Liver (tissue), 9 donors: ENCODE measurements around the gene CBX2. TPM values are rescaled to one million over a fixed set of nuclear protein-coding genes. Genes with fewer than 3 reads are reported as not detected.

ENCODE experiments used
- DNase-seq: peaks from one replicate; pipeline ENCODE4 v3.0.0-alpha.2; 2017; ENCODE audit warnings: low spot score
- H3K27ac ChIP-seq, 2 donors: one replicate each; pipeline ENCODE4 v1.7.0; 2013; ENCODE audit warnings: inconsistent platforms in 2 of 2, low read length in 2 of 2, control low read depth in 1 of 2, low read depth in 1 of 2, mild to moderate bottlenecking in 1 of 2
- H3K27me3 ChIP-seq, 4 donors: one replicate each; pipeline versions ENCODE4 v1.6.1 to v1.7.0; 2013; ENCODE audit warnings: low read length in 3 of 4, inconsistent platforms in 1 of 4, mild to moderate bottlenecking in 1 of 4, moderate library complexity in 1 of 4; ENCODE audit not compliant: control insufficient read depth in 4 of 4, insufficient read depth in 4 of 4
- H3K36me3 ChIP-seq, 4 donors: one replicate each; pipeline versions ENCODE4 v1.6.1 to v1.7.0; 2013; ENCODE audit warnings: low read length in 3 of 4, mild to moderate bottlenecking in 3 of 4, low read depth in 1 of 4, moderate library complexity in 1 of 4; ENCODE audit not compliant: control insufficient read depth in 4 of 4, insufficient read depth in 3 of 4
- H3K4me1 ChIP-seq, 4 donors: one replicate each; pipeline versions ENCODE4 v1.6.1 to v1.7.0; 2013; ENCODE audit warnings: low read length in 3 of 4, mild to moderate bottlenecking in 3 of 4, moderate library complexity in 1 of 4; ENCODE audit not compliant: control insufficient read depth in 4 of 4, insufficient read depth in 4 of 4
- H3K4me3 ChIP-seq, 3 donors: one replicate each; pipeline versions ENCODE4 v1.6.1 to v1.7.0; 2013; ENCODE audit warnings: low read length in 3 of 3, control low read depth in 1 of 3, low read depth in 1 of 3, mild to moderate bottlenecking in 1 of 3
- H3K9ac ChIP-seq, 2 donors: one replicate each; pipeline ENCODE4 v1.7.0; 2013; ENCODE audit warnings: low read length in 2 of 2, mild to moderate bottlenecking in 2 of 2, moderate library complexity in 2 of 2, control low read depth in 1 of 2, low read depth in 1 of 2
- H3K9me3 ChIP-seq, 4 donors: one replicate each; pipeline versions ENCODE4 v1.6.1 to v1.7.0; 2013; ENCODE audit warnings: low read length in 3 of 4; ENCODE audit not compliant: control insufficient read depth in 4 of 4
- EGR1 ChIP-seq, 2 donors: IDR thresholded peaks; 2 replicates each; pipeline ENCODE4 v1.6.1; 2016 to 2018; ENCODE audit warnings: antibody characterized with exemption in 2 of 2, low read depth in 2 of 2
- FOXA1 ChIP-seq: IDR thresholded peaks from 2 replicates; pipeline ENCODE4 v1.6.1; 2016; ENCODE audit warnings: antibody characterized with exemption
- FOXA2 ChIP-seq: IDR thresholded peaks from 2 replicates; pipeline ENCODE4 v1.6.1; 2016; ENCODE audit warnings: antibody characterized with exemption
- GABPA ChIP-seq, 2 donors: IDR thresholded peaks in 1 of 2; conservative IDR thresholded peaks in 1 of 2; 2 replicates each; pipeline ENCODE4 v1.6.1; 2016; ENCODE audit warnings: antibody characterized with exemption in 2 of 2, mild to moderate bottlenecking in 1 of 2, moderate library complexity in 1 of 2
- HNF4A ChIP-seq, 2 donors: conservative IDR thresholded peaks; 2 replicates each; pipeline ENCODE4 v1.6.1; 2016; ENCODE audit warnings: antibody characterized with exemption in 2 of 2, mild to moderate bottlenecking in 2 of 2
- HNF4G ChIP-seq: IDR thresholded peaks from 2 replicates; pipeline ENCODE4 v1.6.1; 2016; ENCODE audit warnings: antibody characterized with exemption
- JUND ChIP-seq, 2 donors: IDR thresholded peaks; 2 replicates each; pipeline ENCODE4 v1.6.1; 2016; ENCODE audit warnings: antibody characterized with exemption in 2 of 2
- MAX ChIP-seq: IDR thresholded peaks from 2 replicates; pipeline ENCODE4 v1.6.1; 2016; ENCODE audit warnings: antibody characterized with exemption
- NR2F2 ChIP-seq: IDR thresholded peaks from 2 replicates; pipeline ENCODE4 v1.6.1; 2016; ENCODE audit warnings: antibody characterized with exemption
- RAD21 ChIP-seq, 2 donors: IDR thresholded peaks; 2 replicates each; pipeline ENCODE4 v1.6.1; 2016; ENCODE audit warnings: antibody characterized with exemption in 2 of 2, mild to moderate bottlenecking in 2 of 2
- REST ChIP-seq: IDR thresholded peaks from 2 replicates; pipeline ENCODE4 v1.6.1; 2016; ENCODE audit warnings: antibody characterized with exemption, mild to moderate bottlenecking
- RXRA ChIP-seq, 2 donors: IDR thresholded peaks; 2 replicates each; pipeline ENCODE4 v1.6.1; 2017 to 2018; ENCODE audit warnings: antibody characterized with exemption in 2 of 2, mild to moderate bottlenecking in 1 of 2
- SP1 ChIP-seq: IDR thresholded peaks from 2 replicates; pipeline ENCODE4 v1.6.1; 2018; ENCODE audit warnings: antibody characterized with exemption, mild to moderate bottlenecking
- TAF1 ChIP-seq: conservative IDR thresholded peaks from 2 replicates; pipeline ENCODE4 v1.6.1; 2016; ENCODE audit warnings: antibody characterized with exemption, mild to moderate bottlenecking
- YY1 ChIP-seq: IDR thresholded peaks from 2 replicates; pipeline ENCODE4 v1.6.1; 2016; ENCODE audit warnings: antibody characterized with exemption, mild to moderate bottlenecking
- ZBTB33 ChIP-seq: IDR thresholded peaks from 2 replicates; pipeline ENCODE4 v1.6.1; 2016; ENCODE audit warnings: antibody characterized with exemption
- WGBS: extraction: QIAGEN DNeasy Blood & Tissue Kit; methylation state at CpG from one replicate; pipeline ENCODE4 v1.1.7; 2013; 5-methylcytosine and 5-hydroxymethylcytosine counted together
- polyA plus RNA-seq, 2 donors: library from polyadenylated mRNA; stranded (reverse) in 1 of 2; unstranded in 1 of 2; fragments of 200-250 nt in 1 of 2; fragments of >200 nt in 1 of 2; fragmentation: Nextera tagmentation in 1 of 2; extraction: Ambion mirVana in 1 of 2; gene quantifications; one replicate each; pipeline versions ENCODE4 v1.2.1 to v1.2.3, GENCODE V29; 2013 to 2015
- total RNA-seq, 2 donors: library from RNA; depleted of rRNA; stranded (reverse); fragments of >200 nt; gene quantifications; one replicate each; pipeline ENCODE4 v1.2.3, GENCODE V29; 2014
- TF ChIP-seq, protein P1 (sequence below): IDR thresholded peaks from 2 replicates; pipeline ENCODE4 v1.6.1; 2016; ENCODE audit warnings: antibody characterized with exemption
- TF ChIP-seq, protein P2 (sequence below): fragments of 150-350 bp; IDR thresholded peaks from 2 replicates; pipeline ENCODE4 v1.5.1; 2017; ENCODE audit warnings: improper control_type of control experiment, low read depth, low read length; ENCODE audit not compliant: missing input control
- donor health status: healthy.
- donor health status: healthy.
- donor health status: healthy.
- donor health status: healthy.
- donor health status: healthy.

CBX2 gene
- total and polyA plus RNA-seq, 4 donors = 0.33 to 2.4 (median 0.53) TPM

GRCh38 chr17:79729761-79730160 is 48.2 kb upstream of the CBX2 start:
- no peaks in the 10 kb centered on the region for H3K9me3 ChIP-seq
- TF ChIP-seq HNF4G (no peak), RAD21 (IDR thresholded peaks at IDR 0.05) (no peak)
- no peak overlapping the region for H3K27ac ChIP-seq
- no peak overlapping the region for H3K4me3 ChIP-seq
- H3K4me1 ChIP-seq = peaks cover 11 to 37% (median 24%) of the 10 kb centered on the region in 4 donors
- WGBS = 95% methylated on average over 12 of the region's 12 CpGs
- H3K36me3 ChIP-seq = no peaks in the 10 kb centered on the region
- H3K27me3 ChIP-seq = no peaks in the 10 kb centered on the region
- no peak for DNase-seq
- H3K9ac ChIP-seq = no peak overlapping the region

- Histone ChIP-seq H3K9me3 (no peaks in the 10 kb centered on the region), H3K9ac (no peak overlapping the region), H3K4me1 (peaks cover 11 to 37% (median 24%) of the 10 kb centered on the region in 4 donors), H3K27ac (peak overlapping the region in 1 of 2 donors; percentile 46), H3K27me3 (no peaks in the 10 kb centered on the region), H3K4me3 (no peak overlapping the region), H3K36me3 (no peaks in the 10 kb centered on the region)
- DNase-seq = no peak
- no peak for TF ChIP-seq HNF4G
- TF ChIP-seq EGR1 (IDR thresholded peaks at IDR 0.05; ENCODE audit: low read depth in 2 of 2) = no peak
- TF ChIP-seq HNF4A (conservative IDR thresholded peaks at IDR 0.05) = no peak
- TF ChIP-seq MAX = no peak
- WGBS = 98% methylated on average over 5 of the region's 5 CpGs
These were observed 47.5 kb upstream of the CBX2 start for GRCh38 chr17:79730437-79730768.

DNA sequence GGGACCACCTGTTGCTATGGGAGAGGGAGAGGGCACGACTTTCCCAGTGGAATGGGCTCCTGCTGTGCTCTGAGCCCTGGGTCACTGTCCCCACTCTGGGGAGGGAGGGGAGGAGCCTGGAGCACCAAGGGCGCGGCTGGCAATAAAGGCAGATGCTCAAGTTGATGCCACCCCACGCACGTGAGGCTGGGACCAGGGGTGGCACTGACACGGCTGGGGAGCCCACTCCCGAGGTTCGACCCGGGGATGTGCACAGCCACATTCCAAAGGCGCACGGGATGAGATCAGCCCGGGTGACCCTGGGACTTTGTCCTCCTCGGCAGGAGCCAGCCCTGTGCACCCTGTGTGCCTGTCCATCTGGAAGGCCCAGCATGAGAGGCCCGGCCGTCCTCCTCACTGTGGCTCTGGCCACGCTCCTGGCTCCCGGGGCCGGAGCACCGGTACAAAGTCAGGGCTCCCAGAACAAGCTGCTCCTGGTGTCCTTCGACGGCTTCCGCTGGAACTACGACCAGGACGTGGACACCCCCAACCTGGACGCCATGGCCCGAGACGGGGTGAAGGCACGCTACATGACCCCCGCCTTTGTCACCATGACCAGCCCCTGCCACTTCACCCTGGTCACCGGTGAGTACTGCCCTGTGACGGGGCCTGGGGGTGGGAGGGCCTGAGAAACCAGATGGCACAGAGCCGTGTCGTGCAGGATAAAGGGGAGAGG is 47.0 kb upstream of the CBX2 start, which contains the start of gene ENPP7:
Gene ENPP7, plus strand, starts transcription at position 175 of the 715 bp plus-strand sequence. Its CDS starts 197 bp downstream, at position 372.
- TF ChIP-seq FOXA1 (no peak), JUND (IDR thresholded peaks at IDR 0.05) (no peak), YY1 (peak; percentile 34), ZBTB33 (no peak), HNF4A (conservative IDR thresholded peaks at IDR 0.05) (peak; percentile 81 to 87), FOXA2 (no peak), GABPA (IDR thresholded peaks at IDR 0.05 in 1 of 2, conservative IDR thresholded peaks at IDR 0.05 in 1 of 2) (no peak), RAD21 (IDR thresholded peaks at IDR 0.05) (no peak), RXRA (IDR thresholded peaks at IDR 0.05) (peak; percentile 69 to 75), NR2F2 (no peak), HNF4G (peak; percentile 49), TAF1 (no peak), REST (no peak), SP1 (peak; percentile 72)
- TF ChIP-seq, protein P1, sequence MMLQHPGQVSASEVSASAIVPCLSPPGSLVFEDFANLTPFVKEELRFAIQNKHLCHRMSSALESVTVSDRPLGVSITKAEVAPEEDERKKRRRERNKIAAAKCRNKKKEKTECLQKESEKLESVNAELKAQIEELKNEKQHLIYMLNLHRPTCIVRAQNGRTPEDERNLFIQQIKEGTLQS = no peak
- TF ChIP-seq, protein P2, sequence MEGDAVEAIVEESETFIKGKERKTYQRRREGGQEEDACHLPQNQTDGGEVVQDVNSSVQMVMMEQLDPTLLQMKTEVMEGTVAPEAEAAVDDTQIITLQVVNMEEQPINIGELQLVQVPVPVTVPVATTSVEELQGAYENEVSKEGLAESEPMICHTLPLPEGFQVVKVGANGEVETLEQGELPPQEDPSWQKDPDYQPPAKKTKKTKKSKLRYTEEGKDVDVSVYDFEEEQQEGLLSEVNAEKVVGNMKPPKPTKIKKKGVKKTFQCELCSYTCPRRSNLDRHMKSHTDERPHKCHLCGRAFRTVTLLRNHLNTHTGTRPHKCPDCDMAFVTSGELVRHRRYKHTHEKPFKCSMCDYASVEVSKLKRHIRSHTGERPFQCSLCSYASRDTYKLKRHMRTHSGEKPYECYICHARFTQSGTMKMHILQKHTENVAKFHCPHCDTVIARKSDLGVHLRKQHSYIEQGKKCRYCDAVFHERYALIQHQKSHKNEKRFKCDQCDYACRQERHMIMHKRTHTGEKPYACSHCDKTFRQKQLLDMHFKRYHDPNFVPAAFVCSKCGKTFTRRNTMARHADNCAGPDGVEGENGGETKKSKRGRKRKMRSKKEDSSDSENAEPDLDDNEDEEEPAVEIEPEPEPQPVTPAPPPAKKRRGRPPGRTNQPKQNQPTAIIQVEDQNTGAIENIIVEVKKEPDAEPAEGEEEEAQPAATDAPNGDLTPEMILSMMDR = no peak
- WGBS = 60% methylated on average over 33 of the region's 33 CpGs
- DNase-seq = no peak
- no peaks in the 10 kb centered on the region for H3K36me3 ChIP-seq
- H3K27me3 ChIP-seq = no peaks in the 10 kb centered on the region
- H3K9ac ChIP-seq = no peak within 1 kb of the TSS
- peaks cover 11 to 37% (median 24%) of the 10 kb centered on the region in 4 donors for H3K4me1 ChIP-seq
- no peaks in the 10 kb centered on the region for H3K9me3 ChIP-seq
- H3K4me3 ChIP-seq = no peak within 1 kb of the TSS
- peak within 1 kb of the TSS; percentile 62 to 65 for H3K27ac ChIP-seq
